ENCODE data around the gene RAB8A.

The RAB8A gene

DNA sequence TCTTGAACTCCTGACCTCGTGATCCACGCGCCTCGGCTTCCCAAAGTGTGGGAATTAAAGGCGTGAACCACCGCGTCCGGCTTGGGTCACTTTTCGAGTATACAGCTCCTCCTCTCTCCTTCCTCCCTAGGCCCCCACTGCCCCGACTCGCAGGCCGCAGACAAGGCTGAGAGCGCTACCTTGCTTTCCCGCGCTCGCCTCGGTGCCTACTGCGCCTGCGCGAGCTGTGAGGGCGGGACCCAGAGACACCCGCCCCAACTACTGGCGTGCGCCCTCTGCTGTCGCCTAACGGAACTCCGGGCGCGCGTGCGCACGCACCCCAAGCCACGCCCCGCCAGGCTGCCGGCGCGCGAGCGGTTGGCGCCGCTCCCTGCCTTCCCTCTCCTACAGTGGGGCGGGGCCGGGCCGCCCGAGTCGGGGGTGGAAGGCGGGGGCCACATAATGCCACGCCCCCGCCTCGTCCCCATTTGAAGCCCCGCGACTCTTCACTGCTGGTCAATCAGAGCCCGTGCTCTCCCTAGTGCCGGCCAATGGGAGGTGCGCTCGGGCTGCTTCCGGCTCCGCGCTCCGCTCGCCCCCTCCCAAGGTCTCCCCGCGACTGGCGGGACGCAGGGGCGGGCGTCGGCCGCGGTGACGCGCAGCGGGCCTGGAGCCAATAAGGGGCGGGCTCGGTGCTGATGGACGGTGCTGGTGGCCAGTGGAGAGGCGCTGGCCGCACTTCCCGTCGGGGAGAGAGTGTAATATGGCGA lies at the start of gene RAB8A:
RAB8A (plus strand) TSS at position 730 of the 749 bp plus-strand sequence; CDS start at position 743, 13 bp downstream.
- peak; percentile 97 to 99 (median 99) for DNase-seq (ENCODE audit: low read depth in 3 of 3)

DNA sequence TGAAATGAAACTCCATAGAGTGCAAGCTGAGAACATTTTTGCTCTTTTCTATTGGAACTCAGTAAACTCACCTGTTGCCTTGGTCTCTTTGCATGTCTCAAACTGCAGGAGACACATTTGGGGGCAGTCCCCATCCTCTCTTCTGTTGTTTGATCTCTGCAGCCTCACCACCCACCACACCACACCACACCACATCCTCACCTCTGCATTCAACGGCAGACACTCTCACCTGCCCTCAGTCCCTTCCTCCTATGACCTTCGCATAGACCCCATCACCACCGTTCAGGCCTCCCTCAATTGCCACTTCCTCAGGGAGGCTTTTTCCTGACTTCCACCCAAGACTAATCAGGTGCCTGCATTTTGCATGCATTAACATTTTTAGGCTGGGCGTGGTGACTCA lies 49.7 kb upstream of the RAB8A start:
- no peak for DNase-seq (ENCODE audit: low read depth in 3 of 3)

DNA sequence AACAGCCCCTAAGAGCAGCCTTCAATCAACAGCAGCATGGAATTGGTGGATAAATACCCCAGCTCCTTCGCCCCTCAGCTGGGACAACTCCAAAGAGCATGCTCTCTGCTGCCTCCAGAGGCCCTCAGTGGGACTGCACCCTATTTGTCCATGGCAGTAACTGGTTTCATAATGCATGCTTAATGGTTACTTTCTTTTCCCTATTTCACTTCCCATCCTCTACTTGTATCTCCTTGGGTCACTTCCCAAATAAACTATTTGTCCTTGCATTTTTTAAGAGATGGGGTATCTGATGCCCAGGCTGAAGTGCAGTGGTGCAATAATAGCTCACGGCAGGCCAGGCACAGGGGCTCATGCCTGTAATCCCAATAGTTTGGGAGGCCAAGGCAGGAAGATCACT lies 48.9 kb upstream of the RAB8A start:
- peak in 1 of 3 experiments; percentile 44 for DNase-seq (ENCODE audit: low read depth in 3 of 3)

DNA sequence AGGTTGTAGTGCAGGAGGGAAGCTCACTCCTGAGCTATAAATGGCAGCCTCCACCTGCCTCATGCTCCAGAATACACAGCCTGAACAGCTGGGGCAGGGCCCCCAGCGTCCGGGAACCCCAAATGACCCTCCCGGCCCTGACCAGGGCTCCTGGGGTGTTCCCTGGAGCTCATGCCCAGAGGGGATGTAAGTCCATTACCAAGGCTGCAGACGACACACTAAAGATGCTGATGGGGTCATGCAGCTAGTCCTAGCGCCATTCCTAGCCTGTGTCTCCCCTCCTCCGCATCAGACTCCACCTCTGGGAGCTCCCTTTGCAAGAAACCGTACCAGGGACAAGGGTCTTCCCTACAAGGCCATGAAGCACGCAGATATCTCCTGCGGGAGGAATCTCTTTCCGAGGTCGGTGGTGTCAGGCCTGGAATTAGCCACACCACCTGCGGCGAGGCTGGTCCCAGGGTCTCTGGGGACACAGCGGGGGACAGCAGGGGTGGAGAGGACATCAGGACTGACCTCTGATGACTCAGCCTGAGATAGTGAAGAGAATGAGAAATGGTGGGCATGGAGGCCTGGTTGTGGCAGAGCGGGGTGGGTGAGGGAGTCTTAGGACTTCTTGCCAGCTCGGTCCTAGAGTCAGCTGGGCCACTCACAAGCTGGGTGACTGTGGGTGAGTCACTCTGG lies 47.3 kb upstream of the RAB8A start:
- DNase-seq (ENCODE audit: low read depth in 3 of 3), result no peak

DNA sequence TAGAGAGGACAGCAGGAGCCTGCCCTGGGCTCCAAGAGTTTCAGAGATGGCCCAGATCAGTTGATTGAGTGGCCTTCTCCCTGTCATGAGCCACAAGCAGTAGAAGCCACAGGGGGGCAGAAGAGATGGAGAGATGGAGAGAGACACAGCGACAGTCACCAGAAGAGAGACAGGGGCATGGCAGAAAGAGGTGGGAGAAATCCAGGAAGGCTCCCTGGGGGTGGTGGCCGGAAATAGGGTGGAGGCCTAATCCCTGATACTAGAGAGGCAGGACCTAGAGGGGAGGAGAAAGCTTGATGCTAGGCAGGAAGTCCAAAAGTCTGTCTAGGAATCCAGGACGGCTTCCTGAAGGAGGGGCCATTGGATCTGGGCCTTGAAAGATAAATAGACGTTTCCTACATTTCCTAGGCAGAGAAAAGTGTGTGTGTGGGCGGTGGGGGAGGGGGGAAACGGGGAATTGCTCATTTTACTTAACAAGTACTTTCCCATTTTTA lies 45.0 kb upstream of the RAB8A start:
- DNase-seq (ENCODE audit: low read depth in 3 of 3), result no peak

DNA sequence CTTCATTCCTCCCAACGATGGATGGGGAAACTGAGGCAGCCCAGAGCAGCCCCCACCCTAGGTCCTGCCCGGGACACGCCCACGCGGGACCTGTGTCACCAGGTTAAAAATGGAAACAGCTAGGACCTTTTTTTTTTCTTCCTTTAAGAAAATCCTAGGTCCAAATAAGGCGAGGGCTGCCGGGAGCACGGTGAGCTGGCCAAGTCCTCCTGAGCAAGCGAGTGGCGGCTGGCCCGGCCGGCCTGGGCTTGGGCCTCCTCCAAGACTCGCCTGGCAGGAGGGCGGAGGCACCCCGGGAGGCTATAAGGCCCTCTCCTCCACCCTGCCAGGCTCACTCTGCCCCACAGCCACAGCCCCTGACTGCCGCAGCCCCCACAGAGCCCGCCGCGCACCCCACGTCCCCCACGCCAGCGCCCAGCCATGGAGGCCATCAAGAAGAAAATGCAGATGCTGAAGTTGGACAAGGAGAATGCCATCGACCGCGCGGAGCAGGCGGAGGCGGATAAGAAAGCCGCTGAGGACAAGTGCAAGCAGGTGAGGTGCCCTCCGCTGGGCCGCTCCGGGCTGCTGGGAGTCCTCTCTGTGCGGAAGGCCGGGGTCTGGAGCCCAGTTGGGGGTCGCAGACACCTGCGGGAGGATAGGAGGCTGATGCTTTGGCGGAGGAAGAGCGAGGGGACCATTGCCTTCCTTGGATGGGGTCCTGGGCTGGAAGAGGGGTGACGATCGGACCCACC lies 44.3 kb upstream of the RAB8A start:
- DNase-seq (ENCODE audit: low read depth in 3 of 3), result no peak

DNA sequence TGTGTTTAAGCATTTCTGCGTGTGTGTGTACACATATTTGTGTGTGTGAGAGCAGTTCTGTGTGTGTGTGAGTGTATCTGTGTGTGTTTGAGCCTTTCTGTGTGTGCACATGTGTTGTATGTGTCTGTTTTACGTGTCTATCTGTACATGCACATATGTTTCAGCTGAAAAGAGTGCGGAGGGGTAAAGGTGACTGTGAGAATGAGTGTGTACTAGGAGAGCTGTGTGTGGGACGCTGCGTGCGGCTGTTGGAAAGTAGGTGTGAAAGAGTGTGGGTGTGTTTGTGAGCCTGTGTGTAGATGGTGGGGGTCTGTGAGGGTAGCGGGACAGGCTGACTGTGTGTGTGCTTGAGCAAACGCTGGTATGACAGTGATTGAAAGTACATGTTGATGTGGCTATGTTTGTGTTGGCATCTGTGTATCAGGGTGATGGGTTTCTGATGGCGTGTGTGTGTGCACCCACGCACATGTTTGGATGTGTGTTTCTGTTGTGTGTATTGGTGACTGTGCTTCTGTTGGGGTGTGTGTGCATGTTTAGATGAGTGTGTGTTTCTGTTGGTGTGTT lies 42.9 kb upstream of the RAB8A start:
- DNase-seq (ENCODE audit: low read depth in 3 of 3), result no peak

DNA sequence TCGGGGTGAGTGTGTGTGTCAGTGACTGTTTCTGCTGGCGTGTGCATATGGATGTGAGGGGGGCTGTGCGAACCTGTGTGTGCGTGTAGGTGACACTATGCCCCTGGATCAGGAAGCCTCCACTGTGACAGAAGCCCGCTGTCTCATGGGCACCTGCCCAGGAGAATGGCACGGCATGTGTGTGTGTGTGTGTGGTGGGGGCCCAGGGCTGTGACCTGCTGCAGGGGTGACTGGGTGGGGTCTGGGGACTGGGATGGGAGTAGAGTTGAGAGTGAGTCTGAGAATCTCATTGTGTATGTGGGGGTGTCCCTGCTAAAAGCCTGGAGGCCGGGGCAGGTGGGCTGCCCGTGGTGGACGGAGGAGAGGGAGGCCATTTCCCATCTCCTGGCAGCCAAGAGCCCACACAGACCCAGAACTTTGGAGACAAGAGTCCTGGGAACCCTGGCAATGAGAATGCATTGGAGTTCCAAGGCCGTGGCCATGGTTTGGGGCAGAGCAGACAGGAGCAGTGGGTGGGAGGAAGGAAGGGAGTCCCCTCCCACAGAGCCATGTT lies 41.8 kb upstream of the RAB8A start:
- no peak for DNase-seq (ENCODE audit: low read depth in 3 of 3)

DNA sequence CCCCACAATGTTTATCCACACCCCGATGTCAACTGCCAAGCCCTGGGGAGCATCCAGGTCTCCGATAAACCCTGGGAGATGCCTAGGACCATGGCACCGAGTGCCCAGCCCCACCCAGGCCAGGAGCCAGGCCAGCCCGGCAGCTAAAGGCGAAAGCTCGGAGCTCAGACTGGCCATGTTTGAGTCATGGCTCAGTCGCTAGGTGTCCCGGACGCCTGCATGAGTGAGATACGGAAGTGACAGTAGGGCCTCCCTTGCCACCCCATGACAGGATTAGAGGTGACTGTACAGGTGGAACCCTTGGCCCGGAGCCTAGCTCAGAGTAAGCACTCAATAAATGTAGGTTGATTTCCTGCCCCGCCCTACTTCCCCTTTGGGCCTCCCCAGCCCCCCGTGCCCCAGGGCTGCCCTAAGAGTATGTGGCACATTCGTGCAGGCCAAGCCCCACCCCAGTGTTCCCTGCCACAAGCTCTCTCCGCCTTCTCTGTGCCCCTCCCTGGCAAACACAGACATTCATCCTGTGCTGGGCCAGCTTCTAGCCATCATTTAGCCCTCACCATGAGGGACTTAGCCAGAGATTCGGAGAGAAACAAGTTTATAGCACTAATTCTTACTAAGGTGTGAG lies 41.2 kb upstream of the RAB8A start:
- peak; percentile 48 to 80 (median 67) for DNase-seq (ENCODE audit: low read depth in 3 of 3)

DNA sequence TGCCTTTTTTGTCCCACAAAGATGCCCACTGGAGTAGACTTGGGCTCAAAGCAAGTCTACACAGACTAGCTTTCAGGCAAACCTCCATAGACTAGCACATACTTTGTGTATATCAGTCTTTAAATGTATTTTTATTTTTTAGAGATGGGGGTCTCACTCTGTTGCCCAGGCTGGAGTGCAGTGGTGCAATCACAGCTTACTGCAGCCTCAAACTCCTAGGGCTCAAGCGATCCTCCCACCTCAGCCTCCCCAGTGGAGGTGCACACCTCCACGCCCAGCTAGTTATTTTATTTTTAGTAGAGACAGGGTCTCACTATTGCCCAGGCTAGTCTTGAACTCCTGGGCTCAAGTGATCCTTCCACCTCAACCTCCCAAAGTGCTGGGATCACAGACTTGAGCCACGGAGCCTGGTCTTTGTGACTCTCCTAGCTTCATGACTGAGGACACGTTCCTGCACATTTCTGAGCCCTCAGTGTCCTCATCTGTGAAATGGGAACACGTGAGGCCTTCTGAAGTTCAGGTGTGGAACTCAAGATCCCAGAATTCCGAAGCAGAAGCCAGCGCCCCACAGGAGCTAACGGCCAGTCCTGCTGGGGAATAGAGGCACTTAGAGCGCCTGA lies 40.5 kb upstream of the RAB8A start:
- no peak for DNase-seq (ENCODE audit: low read depth in 3 of 3)

DNA sequence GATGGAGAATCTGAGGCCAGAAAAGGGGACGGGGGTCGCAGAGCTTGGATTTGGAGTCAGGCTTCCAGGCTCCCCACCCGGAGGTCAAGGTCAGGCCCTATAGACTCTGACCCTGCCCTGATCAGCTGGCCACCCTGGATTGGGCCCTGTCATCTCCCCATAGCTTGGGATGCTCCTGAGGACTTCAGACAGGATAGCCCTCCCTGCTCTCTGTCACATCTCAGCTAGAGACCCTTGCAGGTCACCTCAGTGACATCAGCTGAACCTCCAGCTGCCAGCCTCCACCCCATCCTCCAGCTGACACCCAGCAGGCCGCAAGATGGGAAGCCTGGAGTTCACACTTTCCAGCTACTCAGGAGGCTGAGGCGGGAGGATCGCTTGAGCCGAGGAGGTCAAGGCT lies 38.2 kb upstream of the RAB8A start:
- DNase-seq (ENCODE audit: low read depth in 3 of 3), result no peak

DNA sequence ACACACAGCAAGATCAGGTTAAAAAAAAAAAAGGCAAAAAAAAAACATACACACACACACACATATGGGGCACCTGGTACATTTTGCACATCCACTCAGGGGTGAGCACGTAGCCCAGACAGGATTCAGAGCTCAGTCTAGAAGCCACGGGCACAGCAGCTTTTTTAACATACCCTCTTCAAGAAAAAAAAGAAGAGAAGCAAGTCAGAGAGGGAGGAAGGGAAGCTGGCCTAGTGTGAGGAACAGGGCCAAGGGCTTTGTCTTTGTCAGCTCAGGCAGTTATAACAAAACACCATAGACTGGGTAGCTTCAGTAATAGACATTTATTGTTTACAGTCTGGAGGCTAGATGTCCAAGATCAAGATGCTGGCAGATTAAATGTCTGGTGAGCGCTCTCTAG lies 37.7 kb upstream of the RAB8A start:
- DNase-seq (ENCODE audit: low read depth in 3 of 3), result no peak

DNA sequence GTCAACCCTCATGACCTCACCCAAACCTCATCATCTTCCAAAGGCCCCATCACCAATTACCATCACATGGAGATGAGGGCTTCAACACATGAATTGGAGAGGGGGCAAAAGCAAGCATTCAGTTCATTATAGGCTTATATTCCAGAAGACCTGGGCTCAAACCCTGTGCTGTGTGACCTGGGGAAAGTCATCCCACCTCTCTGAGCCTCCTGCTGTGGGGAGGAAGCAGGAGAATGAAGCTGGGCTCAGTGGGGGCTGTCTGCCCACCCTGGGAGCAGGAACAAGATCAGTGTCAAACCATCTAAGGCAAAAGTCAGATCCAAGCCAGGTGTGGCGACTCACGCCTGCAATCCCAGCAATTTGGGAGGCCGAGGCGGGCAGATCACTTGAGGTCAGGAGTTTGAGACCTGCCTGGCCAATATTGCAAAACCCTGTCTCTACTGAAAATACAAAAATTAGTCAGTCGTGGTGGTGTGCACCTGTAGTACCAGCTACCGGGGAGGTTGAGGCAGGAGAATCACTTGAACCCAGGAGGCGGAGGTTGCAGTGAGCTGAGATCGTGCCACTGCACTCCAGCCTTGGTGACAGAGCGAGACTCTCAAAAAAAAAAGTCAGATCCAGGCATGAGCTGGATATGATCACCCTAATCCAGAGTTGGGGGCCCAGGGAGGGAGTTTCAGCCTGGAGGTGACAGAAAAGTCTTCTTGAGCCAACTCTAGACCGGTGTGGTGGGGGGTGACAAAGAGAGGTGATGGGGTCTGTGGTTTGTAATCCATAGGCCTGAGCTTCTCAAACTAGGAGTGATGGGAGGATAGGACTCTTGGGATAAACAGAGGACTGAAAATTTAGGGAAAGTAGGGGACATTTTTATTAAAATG lies 37.0 kb upstream of the RAB8A start:
- DNase-seq (ENCODE audit: low read depth in 3 of 3), result no peak

DNA sequence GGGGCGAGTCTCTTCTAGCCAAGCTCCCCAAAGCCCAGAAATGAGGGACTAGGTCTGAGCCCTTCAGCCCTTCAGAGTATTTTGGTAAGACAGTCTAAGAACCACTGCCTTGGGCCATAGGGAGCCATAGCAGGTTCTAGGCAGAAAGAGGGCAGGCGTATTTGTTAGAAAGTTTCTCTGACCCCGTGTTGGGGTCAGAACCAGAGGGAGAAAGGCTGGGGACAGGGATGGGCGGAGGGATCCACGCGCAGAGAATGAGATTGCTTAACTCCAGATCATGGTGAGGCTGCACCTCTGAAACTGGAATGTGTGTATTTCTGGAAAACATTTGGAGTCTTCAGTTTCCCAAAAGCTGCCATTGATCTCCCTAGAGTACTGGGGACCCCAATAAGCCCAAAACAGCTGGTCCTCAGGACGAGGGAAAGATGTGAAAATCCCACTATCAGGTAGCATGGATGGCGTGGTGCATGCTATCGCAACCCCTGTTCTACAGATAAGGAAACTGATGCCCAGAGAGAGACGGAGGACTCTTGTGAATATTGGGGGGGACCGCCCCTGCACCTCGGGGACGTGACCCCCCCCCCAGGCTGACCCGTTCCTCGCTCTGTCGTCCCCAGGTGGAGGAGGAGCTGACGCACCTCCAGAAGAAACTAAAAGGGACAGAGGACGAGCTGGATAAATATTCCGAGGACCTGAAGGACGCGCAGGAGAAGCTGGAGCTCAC lies 36.1 kb upstream of the RAB8A start:
- no peak for DNase-seq (ENCODE audit: low read depth in 3 of 3)

DNA sequence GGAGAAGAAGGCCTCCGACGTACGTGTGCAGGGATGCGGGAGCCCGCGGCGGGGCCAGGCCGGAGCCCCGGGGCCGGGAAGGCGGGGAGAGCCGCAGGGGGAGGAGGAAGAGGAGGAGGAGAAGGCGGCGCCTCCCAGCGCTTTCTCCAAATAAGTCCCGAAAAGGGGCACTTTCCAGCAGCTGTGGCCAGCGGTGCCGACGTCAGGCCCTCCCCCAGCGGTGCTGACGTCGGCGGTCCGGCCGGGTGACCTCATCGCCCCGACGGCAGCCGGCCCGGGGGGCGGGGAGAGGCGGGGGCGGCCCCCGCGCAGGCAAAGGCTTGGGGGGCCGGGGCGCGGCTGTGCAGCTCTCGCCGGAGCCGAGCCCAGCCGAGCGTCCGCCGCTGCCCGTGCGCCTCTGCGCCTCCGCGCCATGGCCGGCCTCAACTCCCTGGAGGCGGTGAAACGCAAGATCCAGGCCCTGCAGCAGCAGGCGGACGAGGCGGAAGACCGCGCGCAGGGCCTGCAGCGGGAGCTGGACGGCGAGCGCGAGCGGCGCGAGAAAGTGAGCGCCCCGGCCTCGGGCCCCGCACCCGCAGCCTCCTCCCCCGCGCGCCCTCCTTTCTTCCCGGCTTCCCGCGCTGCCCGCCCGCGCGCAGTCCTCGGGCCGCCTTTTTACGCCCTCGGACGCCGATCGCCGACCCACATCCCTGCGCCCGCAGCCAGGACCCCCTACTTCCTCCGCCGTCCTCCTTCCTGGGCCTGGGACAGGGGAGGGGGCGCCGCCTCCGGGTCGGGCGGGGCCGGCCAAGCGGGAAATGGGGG lies 35.3 kb upstream of the RAB8A start, which contains the start of gene TPM4:
TPM4 (plus strand) TSS at position 342 of the 804 bp plus-strand sequence; CDS start at position 413, 71 bp downstream.
- DNase-seq (ENCODE audit: low read depth in 3 of 3), result peak; percentile 66 to 74 (median 70)

DNA sequence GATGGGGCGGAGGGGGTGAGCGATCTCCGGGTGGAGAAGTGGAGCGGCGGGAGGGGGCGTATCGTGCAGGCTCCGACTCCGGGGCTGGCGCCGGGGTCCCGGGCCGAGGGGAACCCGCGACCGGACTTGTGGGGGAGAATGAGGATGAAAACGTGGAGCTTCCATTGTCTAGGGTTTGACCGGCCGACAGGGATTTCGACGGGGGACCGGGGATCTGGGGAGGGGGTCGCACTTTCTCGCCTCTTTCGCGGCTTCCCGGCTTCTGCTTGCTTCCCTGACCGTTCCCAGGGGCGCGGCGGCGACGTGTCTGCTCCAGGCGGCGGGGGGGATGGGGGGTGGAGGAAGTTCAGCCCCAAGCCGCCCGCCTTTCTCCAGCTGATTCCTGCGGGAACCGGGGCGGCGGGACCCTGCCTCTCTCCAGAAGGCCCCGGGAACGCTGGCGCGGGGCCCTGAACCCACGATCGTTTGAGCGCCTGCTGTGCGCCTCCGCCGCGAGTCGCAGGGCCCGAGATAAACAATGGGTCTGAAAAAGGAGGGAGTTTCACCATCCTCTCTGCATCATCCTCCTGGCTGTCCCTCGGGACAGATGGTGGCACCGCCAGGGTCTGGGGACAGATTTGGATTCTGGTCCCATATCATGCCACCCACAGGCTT lies 34.6 kb upstream of the RAB8A start:
- DNase-seq (ENCODE audit: low read depth in 3 of 3), result no peak

DNA sequence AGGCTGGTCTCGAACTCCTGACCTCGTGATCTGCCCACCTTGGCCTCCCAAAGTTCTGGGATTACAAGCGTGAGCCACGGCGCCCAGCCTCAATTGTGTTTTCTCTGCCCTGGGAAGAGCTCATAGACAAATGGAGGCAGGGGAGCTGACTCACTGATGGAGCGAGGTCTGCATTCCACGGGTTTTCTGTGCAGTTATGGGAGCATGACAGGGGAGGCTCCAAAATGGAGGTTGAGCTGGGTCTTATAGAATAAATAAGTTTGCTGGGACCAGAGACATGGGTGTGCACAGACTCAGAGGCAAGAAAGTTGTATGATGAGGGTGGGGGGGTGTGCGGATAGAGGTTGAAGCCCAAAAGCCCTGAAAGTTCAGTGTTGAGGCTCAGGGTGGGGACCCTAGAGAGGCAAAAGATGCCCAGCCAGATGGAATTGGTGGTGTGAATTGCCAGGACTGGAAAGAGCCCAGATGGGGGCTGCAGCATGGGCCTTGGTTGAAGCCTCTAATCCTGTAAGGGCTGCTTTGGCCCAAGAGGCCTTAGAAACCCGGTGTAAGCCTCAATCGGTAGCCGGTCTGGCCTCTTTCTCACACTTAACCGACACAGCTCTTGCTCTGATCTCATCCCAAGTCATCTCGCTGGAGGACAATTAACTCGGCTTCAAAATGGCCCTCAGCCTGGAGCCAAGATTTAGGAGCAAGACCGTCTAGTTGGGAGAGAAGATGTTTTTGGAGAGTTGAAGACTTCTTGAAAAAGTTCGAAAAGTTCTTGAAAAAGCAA lies 33.5 kb upstream of the RAB8A start:
- DNase-seq (ENCODE audit: low read depth in 3 of 3), result no peak
